HepG2 (cell line): ENCODE results near the gene DNAJB11. TPM values are rescaled to one million over a fixed set of nuclear protein-coding genes. Genes with fewer than 3 reads are reported as not detected.

ENCODE experiments used
- ARNT2 ChIP-seq: sonication (generic); formaldehyde crosslinking; IDR thresholded peaks from 2 replicates; pipeline ENCODE4 v1.8.0; 2022; ENCODE audit warnings: mild to moderate bottlenecking, low read depth, missing genetic modification reagents, moderate library complexity
- CHCHD3 ChIP-seq: sonication (generic); formaldehyde crosslinking; IDR thresholded peaks from 2 replicates; pipeline ENCODE4 v1.8.0; 2022; ENCODE audit warnings: mild to moderate bottlenecking, missing genetic modification reagents, moderate library complexity
- MXD4 ChIP-seq: IDR thresholded peaks from 2 replicates; pipeline ENCODE4 v1.6.1; 2016; ENCODE audit warnings: mild to moderate bottlenecking, missing biosample characterization, missing genetic modification reagents
- SP2 ChIP-seq: sonication (generic); formaldehyde crosslinking; IDR thresholded peaks from 2 replicates; pipeline ENCODE4 v1.5.1; 2020; ENCODE audit warnings: mild to moderate bottlenecking, missing genetic modification reagents
- ZNF12 ChIP-seq: sonication (generic); formaldehyde crosslinking; IDR thresholded peaks from 2 replicates; pipeline ENCODE4 v1.5.0; 2020; ENCODE audit warnings: missing genetic modification reagents
- ZNF160 ChIP-seq: sonication (generic); formaldehyde crosslinking; IDR thresholded peaks from 2 replicates; pipeline ENCODE4 v1.8.0; 2022; ENCODE audit warnings: mild to moderate bottlenecking, inconsistent platforms, missing genetic modification reagents
- ZNF235 ChIP-seq: sonication (generic); formaldehyde crosslinking; IDR thresholded peaks from 2 replicates; pipeline ENCODE4 v1.8.1; 2023; ENCODE audit warnings: mild to moderate bottlenecking, missing genetic modification reagents, borderline replicate concordance
- ZNF33A ChIP-seq: sonication (generic); formaldehyde crosslinking; IDR thresholded peaks from 2 replicates; pipeline ENCODE4 v1.5.1; 2020; ENCODE audit warnings: missing genetic modification reagents, mild to moderate bottlenecking, moderate library complexity, borderline replicate concordance
- ZNF552 ChIP-seq: sonication (generic); formaldehyde crosslinking; IDR thresholded peaks from 2 replicates; pipeline ENCODE4 v1.9.0; 2022; ENCODE audit warnings: missing genetic modification reagents, mild to moderate bottlenecking, borderline replicate concordance
- ZNF720 ChIP-seq: sonication (generic); formaldehyde crosslinking; IDR thresholded peaks from 2 replicates; pipeline ENCODE4 v1.4.0; 2020; ENCODE audit warnings: missing genetic modification reagents
- ZNF850 ChIP-seq: sonication (generic); formaldehyde crosslinking; conservative IDR thresholded peaks from 2 replicates; pipeline ENCODE4 v1.9.0; 2021; ENCODE audit warnings: mild to moderate bottlenecking, missing genetic modification reagents
- polyA plus RNA-seq, 8 experiments: library from polyadenylated mRNA; depleted of rRNA in 3 of 8; stranded (reverse) in 7 of 8; unstranded in 1 of 8; fragments of >200 nt; fragmentation: Illumina TruSeq in 4 of 8; extraction: Trizol in 4 of 8; gene quantifications; 2 replicates each; pipeline versions ENCODE4 v1.2.1 to v1.2.3, GENCODE V29; 2011 to 2016; ENCODE audit warnings: low read depth in 4 of 8, missing spikeins in 1 of 8, mixed read lengths in 1 of 8; ENCODE audit not compliant: insufficient read depth in 1 of 8
- total RNA-seq, 5 experiments: library from RNA; depleted of rRNA; stranded (reverse); fragments of >200 nt; fragmentation: Illumina TruSeq; extraction: Trizol; gene quantifications; 2 replicates each; pipeline ENCODE4 v1.2.3, GENCODE V29; 2016; ENCODE audit warnings: low read depth in 1 of 5
- TF ChIP-seq, protein P1 (sequence below), 2 experiments: fragments of 450-650 bp in 1 of 2; sonication (generic) in 1 of 2; formaldehyde crosslinking in 1 of 2; IDR thresholded peaks; 2 replicates each; pipeline versions ENCODE4 v1.6.1 to v1.8.0; 2016 to 2022; ENCODE audit warnings: antibody characterized with exemption in 1 of 2, mild to moderate bottlenecking in 1 of 2, missing genetic modification reagents in 1 of 2
- TF ChIP-seq, protein P2 (sequence below): sonication (generic); formaldehyde crosslinking; IDR thresholded peaks from 2 replicates; pipeline ENCODE4 v1.8.1; 2023; ENCODE audit warnings: mild to moderate bottlenecking, missing genetic modification reagents
- TF ChIP-seq, protein P3 (sequence below): sonication (generic); formaldehyde crosslinking; IDR thresholded peaks from 2 replicates; pipeline ENCODE4 v1.5.1; 2020; ENCODE audit warnings: missing genetic modification reagents, mild to moderate bottlenecking, borderline replicate concordance

The DNAJB11 gene
- total and polyA plus RNA-seq, 2 of the 13 experiments (the other 11 are each of a cell fraction or from before 2014, with no cell fraction given): 41.0 to 132 TPM

DNA sequence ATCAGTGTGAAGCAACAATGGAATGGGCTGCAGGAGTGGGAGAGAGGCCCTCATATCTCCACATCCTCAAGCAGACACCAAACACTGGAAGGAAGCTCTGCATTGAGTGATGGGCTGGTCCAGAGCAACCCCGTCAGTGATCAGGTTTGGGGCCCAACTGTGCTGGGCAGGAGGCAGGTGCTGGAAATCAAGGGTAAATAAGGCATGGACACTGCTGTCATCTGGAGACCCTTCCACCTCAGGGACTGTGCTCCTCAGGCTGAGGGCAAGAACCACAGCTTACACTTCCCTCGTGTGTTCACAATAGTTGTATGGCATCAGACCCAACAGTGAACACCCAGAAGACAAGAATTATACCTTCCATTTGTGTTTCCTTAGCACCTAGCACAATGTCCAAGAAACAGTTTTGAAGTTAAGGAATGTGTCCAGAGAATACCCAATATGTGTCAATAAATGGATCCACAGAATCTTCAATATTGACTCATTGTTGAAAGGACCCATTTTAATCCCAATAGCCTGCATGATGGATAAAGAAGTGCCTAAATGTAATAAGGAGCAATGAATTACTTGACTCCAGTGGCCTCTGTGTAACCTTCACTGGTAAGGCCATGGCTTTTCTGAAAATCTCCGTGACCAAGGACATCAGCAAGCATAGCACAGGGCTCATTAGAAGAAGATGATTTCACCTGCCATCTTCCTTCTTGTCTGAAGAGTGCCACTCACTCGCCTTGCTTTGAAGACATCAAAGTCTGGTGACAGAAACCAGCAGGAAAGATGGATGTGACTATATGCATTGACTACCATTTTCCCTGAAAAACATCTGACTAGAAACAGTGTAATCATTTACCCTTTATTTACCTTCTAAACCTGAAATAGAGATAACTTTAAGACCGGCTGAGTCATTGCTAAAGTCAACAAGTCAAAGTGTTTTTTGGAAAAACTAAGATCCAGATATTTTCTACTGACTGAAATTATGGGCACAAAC lies 35.3 kb downstream of the DNAJB11 start (continued):
- TF ChIP-seq ZNF33A (CRISPR knock-in tag): 0 out of 2 replicates have a peak, but pooled peaks have one; percentile 80
- TF ChIP-seq SP2 (CRISPR knock-in tag): no peak
- TF ChIP-seq, protein P1, sequence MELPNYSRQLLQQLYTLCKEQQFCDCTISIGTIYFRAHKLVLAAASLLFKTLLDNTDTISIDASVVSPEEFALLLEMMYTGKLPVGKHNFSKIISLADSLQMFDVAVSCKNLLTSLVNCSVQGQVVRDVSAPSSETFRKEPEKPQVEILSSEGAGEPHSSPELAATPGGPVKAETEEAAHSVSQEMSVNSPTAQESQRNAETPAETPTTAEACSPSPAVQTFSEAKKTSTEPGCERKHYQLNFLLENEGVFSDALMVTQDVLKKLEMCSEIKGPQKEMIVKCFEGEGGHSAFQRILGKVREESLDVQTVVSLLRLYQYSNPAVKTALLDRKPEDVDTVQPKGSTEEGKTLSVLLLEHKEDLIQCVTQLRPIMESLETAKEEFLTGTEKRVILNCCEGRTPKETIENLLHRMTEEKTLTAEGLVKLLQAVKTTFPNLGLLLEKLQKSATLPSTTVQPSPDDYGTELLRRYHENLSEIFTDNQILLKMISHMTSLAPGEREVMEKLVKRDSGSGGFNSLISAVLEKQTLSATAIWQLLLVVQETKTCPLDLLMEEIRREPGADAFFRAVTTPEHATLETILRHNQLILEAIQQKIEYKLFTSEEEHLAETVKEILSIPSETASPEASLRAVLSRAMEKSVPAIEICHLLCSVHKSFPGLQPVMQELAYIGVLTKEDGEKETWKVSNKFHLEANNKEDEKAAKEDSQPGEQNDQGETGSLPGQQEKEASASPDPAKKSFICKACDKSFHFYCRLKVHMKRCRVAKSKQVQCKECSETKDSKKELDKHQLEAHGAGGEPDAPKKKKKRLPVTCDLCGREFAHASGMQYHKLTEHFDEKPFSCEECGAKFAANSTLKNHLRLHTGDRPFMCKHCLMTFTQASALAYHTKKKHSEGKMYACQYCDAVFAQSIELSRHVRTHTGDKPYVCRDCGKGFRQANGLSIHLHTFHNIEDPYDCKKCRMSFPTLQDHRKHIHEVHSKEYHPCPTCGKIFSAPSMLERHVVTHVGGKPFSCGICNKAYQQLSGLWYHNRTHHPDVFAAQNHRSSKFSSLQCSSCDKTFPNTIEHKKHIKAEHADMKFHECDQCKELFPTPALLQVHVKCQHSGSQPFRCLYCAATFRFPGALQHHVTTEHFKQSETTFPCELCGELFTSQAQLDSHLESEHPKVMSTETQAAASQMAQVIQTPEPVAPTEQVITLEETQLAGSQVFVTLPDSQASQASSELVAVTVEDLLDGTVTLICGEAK (IDR thresholded peaks at IDR 0.05): no peak
- TF ChIP-seq, protein P1 (CRISPR knock-in tag; IDR thresholded peaks at IDR 0.05): no peak; the same call in 1 of the 2 replicates
- TF ChIP-seq ZNF552 (CRISPR knock-in tag): no peak
- TF ChIP-seq ZNF235 (CRISPR knock-in tag): no peak
- TF ChIP-seq ZNF720 (CRISPR knock-in tag): no peak
- no peak for TF ChIP-seq ZNF160 (CRISPR knock-in tag)
- TF ChIP-seq, protein P2, sequence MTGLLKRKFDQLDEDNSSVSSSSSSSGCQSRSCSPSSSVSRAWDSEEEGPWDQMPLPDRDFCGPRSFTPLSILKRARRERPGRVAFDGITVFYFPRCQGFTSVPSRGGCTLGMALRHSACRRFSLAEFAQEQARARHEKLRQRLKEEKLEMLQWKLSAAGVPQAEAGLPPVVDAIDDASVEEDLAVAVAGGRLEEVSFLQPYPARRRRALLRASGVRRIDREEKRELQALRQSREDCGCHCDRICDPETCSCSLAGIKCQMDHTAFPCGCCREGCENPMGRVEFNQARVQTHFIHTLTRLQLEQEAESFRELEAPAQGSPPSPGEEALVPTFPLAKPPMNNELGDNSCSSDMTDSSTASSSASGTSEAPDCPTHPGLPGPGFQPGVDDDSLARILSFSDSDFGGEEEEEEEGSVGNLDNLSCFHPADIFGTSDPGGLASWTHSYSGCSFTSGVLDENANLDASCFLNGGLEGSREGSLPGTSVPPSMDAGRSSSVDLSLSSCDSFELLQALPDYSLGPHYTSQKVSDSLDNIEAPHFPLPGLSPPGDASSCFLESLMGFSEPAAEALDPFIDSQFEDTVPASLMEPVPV (CRISPR knock-in tag): no peak
- no peak for TF ChIP-seq ZNF12
- TF ChIP-seq MXD4 (CRISPR knock-in tag): no peak
- TF ChIP-seq CHCHD3 (CRISPR knock-in tag): no peak
- TF ChIP-seq ARNT2 (CRISPR knock-in tag): no peak
- TF ChIP-seq, protein P3, sequence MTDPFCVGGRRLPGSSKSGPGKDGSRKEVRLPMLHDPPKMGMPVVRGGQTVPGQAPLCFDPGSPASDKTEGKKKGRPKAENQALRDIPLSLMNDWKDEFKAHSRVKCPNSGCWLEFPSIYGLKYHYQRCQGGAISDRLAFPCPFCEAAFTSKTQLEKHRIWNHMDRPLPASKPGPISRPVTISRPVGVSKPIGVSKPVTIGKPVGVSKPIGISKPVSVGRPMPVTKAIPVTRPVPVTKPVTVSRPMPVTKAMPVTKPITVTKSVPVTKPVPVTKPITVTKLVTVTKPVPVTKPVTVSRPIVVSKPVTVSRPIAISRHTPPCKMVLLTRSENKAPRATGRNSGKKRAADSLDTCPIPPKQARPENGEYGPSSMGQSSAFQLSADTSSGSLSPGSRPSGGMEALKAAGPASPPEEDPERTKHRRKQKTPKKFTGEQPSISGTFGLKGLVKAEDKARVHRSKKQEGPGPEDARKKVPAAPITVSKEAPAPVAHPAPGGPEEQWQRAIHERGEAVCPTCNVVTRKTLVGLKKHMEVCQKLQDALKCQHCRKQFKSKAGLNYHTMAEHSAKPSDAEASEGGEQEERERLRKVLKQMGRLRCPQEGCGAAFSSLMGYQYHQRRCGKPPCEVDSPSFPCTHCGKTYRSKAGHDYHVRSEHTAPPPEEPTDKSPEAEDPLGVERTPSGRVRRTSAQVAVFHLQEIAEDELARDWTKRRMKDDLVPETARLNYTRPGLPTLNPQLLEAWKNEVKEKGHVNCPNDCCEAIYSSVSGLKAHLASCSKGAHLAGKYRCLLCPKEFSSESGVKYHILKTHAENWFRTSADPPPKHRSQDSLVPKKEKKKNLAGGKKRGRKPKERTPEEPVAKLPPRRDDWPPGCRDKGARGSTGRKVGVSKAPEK: no peak
- TF ChIP-seq ZNF850 (CRISPR knock-in tag): no peak
